Keratinocyte (primary cell): ENCODE data around the gene BRINP1. TPM values are rescaled to one million over a fixed set of nuclear protein-coding genes. Genes with fewer than 3 reads are reported as not detected.

Source experiments
- DNase-seq: peaks from one replicate; pipeline ENCODE4 v3.0.0-alpha.2; 2011; ENCODE audit warnings: low read depth, missing footprints, low spot score
- FAIRE-seq: peaks from 2 replicates; lab custom pipeline; 2011; peaks lifted over from hg19 to GRCh38; lab: Jason Lieb, UNC
- H2AFZ ChIP-seq: 2 replicates; pipeline ENCODE4 v1.6.0; 2012; ENCODE audit warnings: low read length, control low read depth, inconsistent platforms; ENCODE audit not compliant: control insufficient read depth
- H3K27ac ChIP-seq: 2 replicates; pipeline ENCODE4 v1.5.1; 2011; ENCODE audit warnings: low read length; ENCODE audit not compliant: control insufficient read depth, insufficient read depth
- H3K27me3 ChIP-seq: 3 replicates; pipeline ENCODE4 v1.6.0; 2011; ENCODE audit warnings: low read length; ENCODE audit not compliant: control insufficient read depth, insufficient read depth; ENCODE audit errors: extremely low read depth
- H3K36me3 ChIP-seq, 2 experiments: 2 replicates in 1 of 2; 3 replicates in 1 of 2; pipeline ENCODE4 v1.5.1; 2011; ENCODE audit warnings: low read length in 2 of 2, mild to moderate bottlenecking in 1 of 2; ENCODE audit not compliant: control insufficient read depth in 2 of 2, insufficient read depth in 2 of 2; ENCODE audit errors: extremely low read depth in 1 of 2
- H3K4me1 ChIP-seq: 3 replicates; pipeline ENCODE4 v1.5.1; 2011; ENCODE audit warnings: low read length; ENCODE audit not compliant: control insufficient read depth, insufficient read depth; ENCODE audit errors: extremely low read depth
- H3K4me2 ChIP-seq: 3 replicates; pipeline ENCODE4 v1.6.0; 2011; ENCODE audit warnings: low read depth, low read length; ENCODE audit not compliant: control insufficient read depth, insufficient read depth; ENCODE audit errors: extremely low read depth
- H3K4me3 ChIP-seq, 3 experiments: fragments of 200-600 bp in 1 of 3; sonication (generic) in 1 of 3; 2 replicates in 2 of 3; 3 replicates in 1 of 3; pipeline ENCODE4 v1.5.1; 2011 to 2016; ENCODE audit warnings: low read length in 3 of 3, mild to moderate bottlenecking in 3 of 3, control low read depth in 2 of 3, inconsistent platforms in 1 of 3, low read depth in 1 of 3, mixed read lengths in 1 of 3, mixed run types in 1 of 3, moderate library complexity in 1 of 3; ENCODE audit not compliant: control insufficient read depth in 2 of 3, insufficient read depth in 2 of 3; ENCODE audit errors: extremely low read depth in 1 of 3
- H3K79me2 ChIP-seq: 2 replicates; pipeline ENCODE4 v1.6.0; 2012; ENCODE audit warnings: low read length; ENCODE audit not compliant: control insufficient read depth, insufficient read depth
- H3K9ac ChIP-seq: 3 replicates; pipeline ENCODE4 v1.6.0; 2011; ENCODE audit warnings: low read length; ENCODE audit not compliant: control insufficient read depth, insufficient read depth; ENCODE audit errors: extremely low read depth
- H3K9me1 ChIP-seq: 3 replicates; pipeline ENCODE4 v1.6.0; 2011; ENCODE audit warnings: low read length; ENCODE audit not compliant: control insufficient read depth, insufficient read depth; ENCODE audit errors: extremely low read depth
- H3K9me3 ChIP-seq: 2 replicates; pipeline ENCODE4 v1.5.1; 2012; ENCODE audit warnings: low read depth, low read length; ENCODE audit not compliant: control insufficient read depth
- H4K20me1 ChIP-seq: 3 replicates; pipeline ENCODE4 v1.6.0; 2011; ENCODE audit warnings: low read length; ENCODE audit not compliant: control insufficient read depth, insufficient read depth; ENCODE audit errors: extremely low read depth
- EZH2 ChIP-seq: IDR thresholded peaks from one replicate; pipeline ENCODE4 v1.6.1; 2012; ENCODE audit warnings: inconsistent platforms, mild to moderate bottlenecking, low read length, moderate library complexity
- dilution Hi-C: fragments of 300-500 bp; cut with MboI; formaldehyde crosslinking; loops from one replicate; pipeline ENCODE4 v1.7.0; 2020; ENCODE audit warnings: low sequenced_read_pairs; ENCODE audit not compliant: extremely low pct_ligation_motif_present
- polyA plus RNA-seq, 5 experiments: library from polyadenylated mRNA; depleted of rRNA in 3 of 5; stranded (reverse) in 3 of 5; stranded (forward) in 1 of 5; unstranded in 1 of 5; fragments of >200 nt; gene quantifications; 1 replicate in 1 of 5; 2 replicates in 3 of 5; 3 replicates in 1 of 5; pipeline versions ENCODE4 v1.2.1 to v1.2.3, GENCODE V29; 2011 to 2012; ENCODE audit warnings: missing spikeins in 2 of 5, low read depth in 1 of 5, low replicate concordance in 1 of 5
- TF ChIP-seq, protein P1 (sequence below), 3 experiments: IDR thresholded peaks in 1 of 3; conservative IDR thresholded peaks in 1 of 3; optimal IDR thresholded peaks in 1 of 3; 2 replicates in 2 of 3; 3 replicates in 1 of 3; pipeline versions ENCODE3 to v1.5.1; 2011; ENCODE audit warnings: low read length in 3 of 3, mild to moderate bottlenecking in 3 of 3, moderate library complexity in 2 of 3, control low read depth in 1 of 3, inconsistent platforms in 1 of 3; ENCODE audit not compliant: insufficient read depth in 2 of 3; ENCODE audit errors: extremely low read depth in 1 of 3

The BRINP1 gene
- polyA plus RNA-seq, 1 donor (not counting 4 experiments of a cell fraction or from before 2014, with no cell fraction given): 0.63 TPM

DNA sequence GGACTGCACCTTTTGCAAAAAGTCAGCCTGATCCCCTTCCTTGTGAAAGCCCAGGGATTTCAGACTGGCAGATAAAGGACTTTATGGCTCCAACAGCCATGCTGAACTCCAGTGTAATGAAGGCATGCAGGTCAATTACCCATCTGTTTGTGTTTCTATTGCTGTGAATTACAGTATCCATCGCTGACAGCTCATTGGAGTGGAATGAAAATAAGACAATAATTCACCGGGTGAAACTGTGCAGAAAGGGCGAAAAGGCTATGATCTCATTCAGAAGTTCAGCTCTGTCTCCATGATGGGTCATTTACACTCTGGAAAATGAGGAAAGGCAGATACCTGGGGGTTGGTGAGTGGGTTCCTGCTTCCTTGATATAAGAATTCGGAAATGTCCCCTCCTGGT is 148.0 kb downstream of the BRINP1 start:
- Histone ChIP-seq H3K4me2 (no peak overlapping the region), H3K4me1 (no peaks in the 10 kb centered on the region), H2AFZ (no peak overlapping the region), H4K20me1 (no peaks in the 10 kb centered on the region), H3K36me3 (no peaks in the 10 kb centered on the region), H3K27ac (no peak overlapping the region), H3K9me1 (no peaks in the 10 kb centered on the region), H3K4me3 (no peak overlapping the region), H3K9ac (no peak overlapping the region), H3K27me3 (no peaks in the 10 kb centered on the region), H3K79me2 (no peaks in the 10 kb centered on the region), H3K9me3 (no peaks in the 10 kb centered on the region)
- TF ChIP-seq, protein P1, sequence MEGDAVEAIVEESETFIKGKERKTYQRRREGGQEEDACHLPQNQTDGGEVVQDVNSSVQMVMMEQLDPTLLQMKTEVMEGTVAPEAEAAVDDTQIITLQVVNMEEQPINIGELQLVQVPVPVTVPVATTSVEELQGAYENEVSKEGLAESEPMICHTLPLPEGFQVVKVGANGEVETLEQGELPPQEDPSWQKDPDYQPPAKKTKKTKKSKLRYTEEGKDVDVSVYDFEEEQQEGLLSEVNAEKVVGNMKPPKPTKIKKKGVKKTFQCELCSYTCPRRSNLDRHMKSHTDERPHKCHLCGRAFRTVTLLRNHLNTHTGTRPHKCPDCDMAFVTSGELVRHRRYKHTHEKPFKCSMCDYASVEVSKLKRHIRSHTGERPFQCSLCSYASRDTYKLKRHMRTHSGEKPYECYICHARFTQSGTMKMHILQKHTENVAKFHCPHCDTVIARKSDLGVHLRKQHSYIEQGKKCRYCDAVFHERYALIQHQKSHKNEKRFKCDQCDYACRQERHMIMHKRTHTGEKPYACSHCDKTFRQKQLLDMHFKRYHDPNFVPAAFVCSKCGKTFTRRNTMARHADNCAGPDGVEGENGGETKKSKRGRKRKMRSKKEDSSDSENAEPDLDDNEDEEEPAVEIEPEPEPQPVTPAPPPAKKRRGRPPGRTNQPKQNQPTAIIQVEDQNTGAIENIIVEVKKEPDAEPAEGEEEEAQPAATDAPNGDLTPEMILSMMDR (optimal IDR thresholded peaks at IDR 0.05 in 1 of 3, IDR thresholded peaks at IDR 0.05 in 1 of 3, conservative IDR thresholded peaks at IDR 0.05 in 1 of 3; ENCODE audit: extremely low read depth in 1 of 3, insufficient read depth in 2 of 3, low read length in 3 of 3): no peak
- no peak for TF ChIP-seq EZH2
- FAIRE-seq: no peak
- dilution Hi-C loops: no loop called here
- no peak for DNase-seq

DNA sequence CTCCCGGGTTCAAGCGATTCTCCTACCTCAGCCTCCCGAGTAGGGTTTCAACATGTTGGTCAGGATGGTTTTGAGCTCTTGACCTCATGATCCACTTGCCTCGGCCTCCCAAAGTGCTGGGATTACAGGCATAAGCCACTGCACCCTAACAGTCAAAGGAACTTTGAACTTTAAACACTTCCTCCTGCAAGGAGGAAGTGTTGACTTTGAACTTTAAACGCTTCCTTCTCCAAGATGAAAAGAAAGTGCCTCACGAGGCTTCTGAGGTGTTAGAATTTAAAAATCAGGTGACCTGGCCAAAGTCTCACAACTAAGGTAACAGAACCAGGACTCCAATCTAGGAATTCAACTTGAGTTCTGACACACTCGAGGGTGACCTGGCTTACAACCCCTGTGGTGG is 150.9 kb downstream of the BRINP1 start:
- H3K9me3 ChIP-seq: no peaks in the 10 kb centered on the region
- DNase-seq (no peak), FAIRE-seq (no peak)
- no peaks in the 10 kb centered on the region for H3K36me3 ChIP-seq
- H3K9ac ChIP-seq: no peak overlapping the region
- H3K27me3 ChIP-seq: no peaks in the 10 kb centered on the region
- H2AFZ ChIP-seq: no peak overlapping the region
- no peaks in the 10 kb centered on the region for H3K9me1 ChIP-seq
- no peak overlapping the region for H3K4me2 ChIP-seq
- no peaks in the 10 kb centered on the region for H3K4me1 ChIP-seq
- H3K27ac ChIP-seq: no peak overlapping the region
- dilution Hi-C loops: no loop called here
- H3K4me3 ChIP-seq: no peak overlapping the region
- no peaks in the 10 kb centered on the region for H3K79me2 ChIP-seq
- no peaks in the 10 kb centered on the region for H4K20me1 ChIP-seq
- TF ChIP-seq, protein P1 (optimal IDR thresholded peaks at IDR 0.05 in 1 of 3, IDR thresholded peaks at IDR 0.05 in 1 of 3, conservative IDR thresholded peaks at IDR 0.05 in 1 of 3; ENCODE audit: extremely low read depth in 1 of 3, insufficient read depth in 2 of 3, low read length in 3 of 3): no peak
- no peak for TF ChIP-seq EZH2
